OCI-LY1 (cell line): Measurements from ENCODE around the gene AXIN1.

Source experiments
- H2AFZ ChIP-seq: fragments of 200-600 bp; sonication (generic), shearing (Covaris generic); 2 replicates; pipeline ENCODE4 v1.6.0; 2014; ENCODE audit warnings: antibody characterized with exemption, mild to moderate bottlenecking, low read length
- H3F3A ChIP-seq: fragments of 200-600 bp; sonication (generic), shearing (Covaris generic); 2 replicates; pipeline ENCODE4 v1.6.0; 2014; ENCODE audit warnings: mild to moderate bottlenecking, antibody characterized with exemption, low read length, moderate library complexity; ENCODE audit not compliant: insufficient read depth
- H3K27ac ChIP-seq: fragments of 200-600 bp; sonication (generic); 2 replicates; pipeline ENCODE4 v1.5.1; 2014; ENCODE audit warnings: low read length, mixed run types, mild to moderate bottlenecking, low read depth; ENCODE audit not compliant: poor library complexity, severe bottlenecking
- H3K27me3 ChIP-seq: fragments of 200-600 bp; sonication (generic); 2 replicates; pipeline ENCODE4 v1.6.0; 2014; ENCODE audit warnings: antibody characterized with exemption, mild to moderate bottlenecking, low read length, moderate library complexity; ENCODE audit not compliant: insufficient read depth
- H3K36me3 ChIP-seq: fragments of 200-600 bp; sonication (generic); 2 replicates; pipeline ENCODE4 v1.6.1; 2014; ENCODE audit warnings: mild to moderate bottlenecking, antibody characterized with exemption, low read length, moderate library complexity, mixed read lengths; ENCODE audit not compliant: insufficient read depth
- H3K4me1 ChIP-seq: fragments of 200-600 bp; sonication (generic); 2 replicates; pipeline ENCODE4 v1.5.1; 2014; ENCODE audit warnings: mild to moderate bottlenecking, low read length, moderate library complexity; ENCODE audit not compliant: insufficient read depth, severe bottlenecking
- H3K4me2 ChIP-seq: fragments of 200-600 bp; sonication (generic), shearing (Covaris generic); 2 replicates; pipeline ENCODE4 v1.6.1; 2014; ENCODE audit warnings: low read length
- H3K4me3 ChIP-seq: fragments of 200-600 bp; sonication (generic); 2 replicates; pipeline ENCODE4 v1.5.1; 2014; ENCODE audit warnings: low read length, low read depth, mild to moderate bottlenecking, mixed read lengths; ENCODE audit not compliant: poor library complexity, severe bottlenecking
- H3K79me2 ChIP-seq: fragments of 200-600 bp; shearing (Covaris generic); 2 replicates; pipeline ENCODE4 v1.6.1; 2016; ENCODE audit warnings: mixed run types, low read length, mixed read lengths; ENCODE audit not compliant: insufficient read depth
- H3K9ac ChIP-seq: fragments of 200-600 bp; sonication (generic), shearing (Covaris generic); 2 replicates; pipeline ENCODE4 v1.6.1; 2014; ENCODE audit warnings: mild to moderate bottlenecking, low read length, mixed read lengths
- H3K9me2 ChIP-seq: fragments of 200-600 bp; sonication (generic), shearing (Covaris generic); 2 replicates; pipeline ENCODE4 v1.6.1; 2014; ENCODE audit warnings: low read depth, mild to moderate bottlenecking, low read length, mixed read lengths
- H3K9me3 ChIP-seq: fragments of 200-600 bp; shearing (Covaris generic); 2 replicates; pipeline ENCODE4 v1.6.1; 2014; ENCODE audit warnings: low read length, mixed read lengths
- H4K20me1 ChIP-seq: fragments of 200-600 bp; sonication (generic), shearing (Covaris generic); 2 replicates; pipeline ENCODE4 v1.6.0; 2016; ENCODE audit warnings: mild to moderate bottlenecking, low read length; ENCODE audit not compliant: insufficient read depth
- EZH2 ChIP-seq: fragments of 200-600 bp; sonication (generic), shearing (Covaris generic); IDR thresholded peaks from 2 replicates; pipeline ENCODE4 v1.8.0; 2017; ENCODE audit warnings: borderline replicate concordance, mixed run types, mild to moderate bottlenecking, antibody characterized with exemption, low read length, moderate library complexity, mixed read lengths
- TF ChIP-seq, protein P1 (sequence below): fragments of 200-600 bp; sonication (generic), shearing (Covaris generic); IDR thresholded peaks from 2 replicates; pipeline ENCODE4 v1.5.1; 2017; ENCODE audit warnings: mild to moderate bottlenecking, antibody characterized with exemption, low read length, moderate library complexity, mixed read lengths

AXIN1 gene

DNA sequence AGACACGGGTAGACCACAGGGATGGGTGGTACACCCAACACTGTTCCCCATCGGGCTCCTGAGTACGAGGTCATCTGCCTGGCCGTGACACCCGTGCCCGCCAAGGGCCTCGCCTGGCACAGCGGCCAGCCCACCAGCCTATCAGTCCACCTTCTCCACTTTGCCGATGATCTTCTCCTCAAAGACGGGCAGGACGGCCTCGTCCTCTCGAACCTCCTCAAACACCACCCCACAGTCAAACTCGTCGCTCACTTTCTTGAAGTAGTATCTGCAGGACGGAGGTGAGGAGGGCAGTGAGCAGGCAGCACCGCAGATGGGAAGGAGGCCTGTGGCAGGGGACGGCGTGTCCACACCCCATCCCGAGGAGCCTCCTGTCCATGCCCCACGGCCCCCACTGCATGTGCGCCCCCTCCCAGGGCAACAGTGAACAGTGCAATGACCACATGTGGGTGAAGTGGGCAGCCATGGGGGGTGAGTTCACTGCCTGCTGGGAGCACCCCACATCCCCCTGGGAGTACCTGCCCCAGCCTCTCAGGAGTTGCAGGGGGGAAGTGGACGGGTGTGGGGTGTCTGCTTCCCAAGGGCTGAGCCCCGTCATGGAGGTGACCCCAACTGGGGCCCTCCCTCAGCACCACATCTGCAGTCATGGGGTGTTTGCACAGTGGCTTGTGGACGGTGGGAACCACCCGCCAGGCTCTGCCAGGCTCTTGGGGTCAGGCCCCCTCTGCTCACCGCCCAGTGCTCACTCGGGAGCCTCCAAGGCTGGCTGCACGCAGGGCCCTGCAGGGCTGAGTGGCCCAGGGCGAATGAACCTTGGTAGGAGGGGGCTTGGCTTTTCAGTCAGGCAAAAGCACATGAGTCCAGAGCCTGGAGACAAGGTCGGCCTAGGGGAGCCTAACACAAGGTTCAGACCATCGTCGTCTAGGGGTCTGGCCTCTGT is 64.3 kb downstream of the AXIN1 start:
- Histone ChIP-seq H3K36me3 (peaks cover 4% of the 10 kb centered on the region; the same call in 1 of the 2 replicates), H3K79me2 (no peaks in the 10 kb centered on the region), H3K4me1 (peaks cover 8% of the 10 kb centered on the region), H3K9me3 (no peaks in the 10 kb centered on the region), H3K4me3 (no peak overlapping the region), H3K4me2 (no peak overlapping the region), H4K20me1 (no peaks in the 10 kb centered on the region), H3K9me2 (no peaks in the 10 kb centered on the region), H2AFZ (no peak overlapping the region), H3K9ac (no peak overlapping the region), H3F3A (no peaks in the 10 kb centered on the region), H3K27ac (no peak overlapping the region), H3K27me3 (no peaks in the 10 kb centered on the region)
- no peak for TF ChIP-seq EZH2
- TF ChIP-seq, protein P1, sequence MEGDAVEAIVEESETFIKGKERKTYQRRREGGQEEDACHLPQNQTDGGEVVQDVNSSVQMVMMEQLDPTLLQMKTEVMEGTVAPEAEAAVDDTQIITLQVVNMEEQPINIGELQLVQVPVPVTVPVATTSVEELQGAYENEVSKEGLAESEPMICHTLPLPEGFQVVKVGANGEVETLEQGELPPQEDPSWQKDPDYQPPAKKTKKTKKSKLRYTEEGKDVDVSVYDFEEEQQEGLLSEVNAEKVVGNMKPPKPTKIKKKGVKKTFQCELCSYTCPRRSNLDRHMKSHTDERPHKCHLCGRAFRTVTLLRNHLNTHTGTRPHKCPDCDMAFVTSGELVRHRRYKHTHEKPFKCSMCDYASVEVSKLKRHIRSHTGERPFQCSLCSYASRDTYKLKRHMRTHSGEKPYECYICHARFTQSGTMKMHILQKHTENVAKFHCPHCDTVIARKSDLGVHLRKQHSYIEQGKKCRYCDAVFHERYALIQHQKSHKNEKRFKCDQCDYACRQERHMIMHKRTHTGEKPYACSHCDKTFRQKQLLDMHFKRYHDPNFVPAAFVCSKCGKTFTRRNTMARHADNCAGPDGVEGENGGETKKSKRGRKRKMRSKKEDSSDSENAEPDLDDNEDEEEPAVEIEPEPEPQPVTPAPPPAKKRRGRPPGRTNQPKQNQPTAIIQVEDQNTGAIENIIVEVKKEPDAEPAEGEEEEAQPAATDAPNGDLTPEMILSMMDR = no peak

DNA sequence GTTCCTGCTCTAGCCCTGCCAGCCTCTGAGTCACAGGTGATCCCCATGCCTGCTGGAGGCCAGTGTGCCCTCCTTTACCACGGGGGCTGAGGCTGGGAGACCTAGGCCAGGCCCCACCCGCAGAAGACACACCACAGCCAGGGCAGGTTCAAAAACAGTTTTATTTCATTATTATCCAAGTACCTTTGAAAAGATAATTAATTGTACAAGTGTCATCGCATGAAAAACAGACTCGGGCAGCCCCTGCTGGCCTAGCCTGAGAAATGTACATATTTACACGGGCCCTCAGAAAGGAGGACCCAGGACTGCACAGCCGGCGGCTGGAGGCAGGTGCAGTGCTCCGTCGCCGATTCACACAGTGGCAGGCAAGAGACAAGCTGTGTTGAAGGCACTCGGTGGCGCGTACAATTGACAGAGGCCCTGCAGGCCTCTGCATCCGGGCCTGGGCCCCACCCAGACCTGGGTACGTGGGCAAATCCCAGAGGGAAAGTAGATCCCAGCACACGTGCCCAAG is 65.2 kb downstream of the AXIN1 start:
- Histone ChIP-seq H3K79me2 (no peaks in the 10 kb centered on the region), H3K4me3 (no peak overlapping the region), H2AFZ (no peak overlapping the region), H4K20me1 (no peaks in the 10 kb centered on the region), H3K9ac (no peak overlapping the region), H3K9me2 (no peaks in the 10 kb centered on the region), H3K9me3 (no peaks in the 10 kb centered on the region), H3K4me2 (no peak overlapping the region), H3K27ac (no peak overlapping the region), H3K36me3 (peaks cover 4% of the 10 kb centered on the region; the same call in 1 of the 2 replicates), H3K4me1 (peaks cover 8% of the 10 kb centered on the region), H3K27me3 (no peaks in the 10 kb centered on the region), H3F3A (no peaks in the 10 kb centered on the region)
- no peak for TF ChIP-seq EZH2
- TF ChIP-seq, protein P1 = peak; percentile 68

GRCh38 chr16:286491-287297 is 65.8 kb downstream of the AXIN1 start:
- no peak for TF ChIP-seq EZH2
- TF ChIP-seq, protein P1 = no peak
- Histone ChIP-seq H3K4me1 (peaks cover 8% of the 10 kb centered on the region), H3F3A (no peaks in the 10 kb centered on the region), H3K4me3 (no peak overlapping the region), H3K9me3 (no peaks in the 10 kb centered on the region), H3K79me2 (no peaks in the 10 kb centered on the region), H3K4me2 (no peak overlapping the region), H3K9me2 (no peaks in the 10 kb centered on the region), H2AFZ (no peak overlapping the region), H3K36me3 (peaks cover 4% of the 10 kb centered on the region; the same call in 1 of the 2 replicates), H4K20me1 (no peaks in the 10 kb centered on the region), H3K27ac (no peak overlapping the region), H3K27me3 (no peaks in the 10 kb centered on the region), H3K9ac (no peak overlapping the region)
